ENCODE data around the gene KNG1. TPM values are rescaled to one million over a fixed set of nuclear protein-coding genes. Genes with fewer than 3 reads are reported as not detected.

KNG1 gene
- total and polyA plus RNA-seq, 2 of the 8 experiments (the other 6 are each of a cell fraction or from before 2014, with no cell fraction given), result 0.05 TPM; not detected in 1

- TF ChIP-seq, protein P1, sequence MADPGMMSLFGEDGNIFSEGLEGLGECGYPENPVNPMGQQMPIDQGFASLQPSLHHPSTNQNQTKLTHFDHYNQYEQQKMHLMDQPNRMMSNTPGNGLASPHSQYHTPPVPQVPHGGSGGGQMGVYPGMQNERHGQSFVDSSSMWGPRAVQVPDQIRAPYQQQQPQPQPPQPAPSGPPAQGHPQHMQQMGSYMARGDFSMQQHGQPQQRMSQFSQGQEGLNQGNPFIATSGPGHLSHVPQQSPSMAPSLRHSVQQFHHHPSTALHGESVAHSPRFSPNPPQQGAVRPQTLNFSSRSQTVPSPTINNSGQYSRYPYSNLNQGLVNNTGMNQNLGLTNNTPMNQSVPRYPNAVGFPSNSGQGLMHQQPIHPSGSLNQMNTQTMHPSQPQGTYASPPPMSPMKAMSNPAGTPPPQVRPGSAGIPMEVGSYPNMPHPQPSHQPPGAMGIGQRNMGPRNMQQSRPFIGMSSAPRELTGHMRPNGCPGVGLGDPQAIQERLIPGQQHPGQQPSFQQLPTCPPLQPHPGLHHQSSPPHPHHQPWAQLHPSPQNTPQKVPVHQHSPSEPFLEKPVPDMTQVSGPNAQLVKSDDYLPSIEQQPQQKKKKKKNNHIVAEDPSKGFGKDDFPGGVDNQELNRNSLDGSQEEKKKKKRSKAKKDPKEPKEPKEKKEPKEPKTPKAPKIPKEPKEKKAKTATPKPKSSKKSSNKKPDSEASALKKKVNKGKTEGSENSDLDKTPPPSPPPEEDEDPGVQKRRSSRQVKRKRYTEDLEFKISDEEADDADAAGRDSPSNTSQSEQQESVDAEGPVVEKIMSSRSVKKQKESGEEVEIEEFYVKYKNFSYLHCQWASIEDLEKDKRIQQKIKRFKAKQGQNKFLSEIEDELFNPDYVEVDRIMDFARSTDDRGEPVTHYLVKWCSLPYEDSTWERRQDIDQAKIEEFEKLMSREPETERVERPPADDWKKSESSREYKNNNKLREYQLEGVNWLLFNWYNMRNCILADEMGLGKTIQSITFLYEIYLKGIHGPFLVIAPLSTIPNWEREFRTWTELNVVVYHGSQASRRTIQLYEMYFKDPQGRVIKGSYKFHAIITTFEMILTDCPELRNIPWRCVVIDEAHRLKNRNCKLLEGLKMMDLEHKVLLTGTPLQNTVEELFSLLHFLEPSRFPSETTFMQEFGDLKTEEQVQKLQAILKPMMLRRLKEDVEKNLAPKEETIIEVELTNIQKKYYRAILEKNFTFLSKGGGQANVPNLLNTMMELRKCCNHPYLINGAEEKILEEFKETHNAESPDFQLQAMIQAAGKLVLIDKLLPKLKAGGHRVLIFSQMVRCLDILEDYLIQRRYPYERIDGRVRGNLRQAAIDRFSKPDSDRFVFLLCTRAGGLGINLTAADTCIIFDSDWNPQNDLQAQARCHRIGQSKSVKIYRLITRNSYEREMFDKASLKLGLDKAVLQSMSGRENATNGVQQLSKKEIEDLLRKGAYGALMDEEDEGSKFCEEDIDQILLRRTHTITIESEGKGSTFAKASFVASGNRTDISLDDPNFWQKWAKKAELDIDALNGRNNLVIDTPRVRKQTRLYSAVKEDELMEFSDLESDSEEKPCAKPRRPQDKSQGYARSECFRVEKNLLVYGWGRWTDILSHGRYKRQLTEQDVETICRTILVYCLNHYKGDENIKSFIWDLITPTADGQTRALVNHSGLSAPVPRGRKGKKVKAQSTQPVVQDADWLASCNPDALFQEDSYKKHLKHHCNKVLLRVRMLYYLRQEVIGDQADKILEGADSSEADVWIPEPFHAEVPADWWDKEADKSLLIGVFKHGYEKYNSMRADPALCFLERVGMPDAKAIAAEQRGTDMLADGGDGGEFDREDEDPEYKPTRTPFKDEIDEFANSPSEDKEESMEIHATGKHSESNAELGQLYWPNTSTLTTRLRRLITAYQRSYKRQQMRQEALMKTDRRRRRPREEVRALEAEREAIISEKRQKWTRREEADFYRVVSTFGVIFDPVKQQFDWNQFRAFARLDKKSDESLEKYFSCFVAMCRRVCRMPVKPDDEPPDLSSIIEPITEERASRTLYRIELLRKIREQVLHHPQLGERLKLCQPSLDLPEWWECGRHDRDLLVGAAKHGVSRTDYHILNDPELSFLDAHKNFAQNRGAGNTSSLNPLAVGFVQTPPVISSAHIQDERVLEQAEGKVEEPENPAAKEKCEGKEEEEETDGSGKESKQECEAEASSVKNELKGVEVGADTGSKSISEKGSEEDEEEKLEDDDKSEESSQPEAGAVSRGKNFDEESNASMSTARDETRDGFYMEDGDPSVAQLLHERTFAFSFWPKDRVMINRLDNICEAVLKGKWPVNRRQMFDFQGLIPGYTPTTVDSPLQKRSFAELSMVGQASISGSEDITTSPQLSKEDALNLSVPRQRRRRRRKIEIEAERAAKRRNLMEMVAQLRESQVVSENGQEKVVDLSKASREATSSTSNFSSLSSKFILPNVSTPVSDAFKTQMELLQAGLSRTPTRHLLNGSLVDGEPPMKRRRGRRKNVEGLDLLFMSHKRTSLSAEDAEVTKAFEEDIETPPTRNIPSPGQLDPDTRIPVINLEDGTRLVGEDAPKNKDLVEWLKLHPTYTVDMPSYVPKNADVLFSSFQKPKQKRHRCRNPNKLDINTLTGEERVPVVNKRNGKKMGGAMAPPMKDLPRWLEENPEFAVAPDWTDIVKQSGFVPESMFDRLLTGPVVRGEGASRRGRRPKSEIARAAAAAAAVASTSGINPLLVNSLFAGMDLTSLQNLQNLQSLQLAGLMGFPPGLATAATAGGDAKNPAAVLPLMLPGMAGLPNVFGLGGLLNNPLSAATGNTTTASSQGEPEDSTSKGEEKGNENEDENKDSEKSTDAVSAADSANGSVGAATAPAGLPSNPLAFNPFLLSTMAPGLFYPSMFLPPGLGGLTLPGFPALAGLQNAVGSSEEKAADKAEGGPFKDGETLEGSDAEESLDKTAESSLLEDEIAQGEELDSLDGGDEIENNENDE (IDR thresholded peaks at IDR 0.05; ENCODE audit: insufficient replicate concordance, low read length), result no peak
- TF ChIP-seq SUZ12 (IDR thresholded peaks at IDR 0.05; ENCODE audit: low read length) (no peak), EZH2 (IDR thresholded peaks at IDR 0.05; ENCODE audit: low read depth, low read length, severe bottlenecking) (no peak), RXRA (IDR thresholded peaks at IDR 0.05; ENCODE audit: insufficient read depth, low read depth, low read length) (no peak), TAF7 (optimal IDR thresholded peaks at IDR 0.05; ENCODE audit: borderline replicate concordance, low read depth, low read length) (no peak), TAF1 (IDR thresholded peaks at IDR 0.05; ENCODE audit: low read depth, low read length) (no peak), RAD21 (IDR thresholded peaks at IDR 0.05 in 1 of 2, conservative IDR thresholded peaks at IDR 0.05 in 1 of 2; ENCODE audit: low read depth in 2 of 2, low read length in 2 of 2) (no peak), KDM1A (IDR thresholded peaks at IDR 0.05; ENCODE audit: borderline replicate concordance, low read length) (no peak), ZNF274 (IDR thresholded peaks at IDR 0.05; ENCODE audit: borderline replicate concordance, extremely low read depth, low read length) (no peak), BRCA1 (IDR thresholded peaks at IDR 0.05; ENCODE audit: low read depth, low read length) (no peak)
- TF ChIP-seq, protein P2, sequence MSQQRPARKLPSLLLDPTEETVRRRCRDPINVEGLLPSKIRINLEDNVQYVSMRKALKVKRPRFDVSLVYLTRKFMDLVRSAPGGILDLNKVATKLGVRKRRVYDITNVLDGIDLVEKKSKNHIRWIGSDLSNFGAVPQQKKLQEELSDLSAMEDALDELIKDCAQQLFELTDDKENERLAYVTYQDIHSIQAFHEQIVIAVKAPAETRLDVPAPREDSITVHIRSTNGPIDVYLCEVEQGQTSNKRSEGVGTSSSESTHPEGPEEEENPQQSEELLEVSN (IDR thresholded peaks at IDR 0.05), result no peak
Measured at GRCh38 chr3:186754006-186754405, 36.8 kb downstream of the KNG1 start (continued).

Measured in H1 (cell line).